ENCODE results near the gene SLC35A1.

Gene SLC35A1

GRCh38 chr6:87551799-87552198 is 79.0 kb downstream of the SLC35A1 start:
- H3K36me3 ChIP-seq (ENCODE audit: control insufficient read depth in 2 of 2, insufficient read depth in 1 of 2, low read length in 2 of 2) = peaks cover 43 to 51% of the 10 kb centered on the region in 2 experiments
- no peak overlapping the region for H3K27ac ChIP-seq (ENCODE audit: extremely low read depth, low read depth, low read length)
- CTCF ChIA-PET = interaction anchor here (1.4 kb wide), 1 partner anchor 10 kb away, joined by 4 read pairs; no protein-coding TSS in a partner anchor
- no peaks in the 10 kb centered on the region for H3K9me3 ChIP-seq (ENCODE audit: control insufficient read depth, insufficient read depth, low read depth, low read length)
- TF ChIP-seq KLF8 (tag by site-specific recombination; IDR thresholded peaks at IDR 0.05) (no peak), ZNF785 (tag by site-specific recombination; IDR thresholded peaks at IDR 0.05) (no peak), ZNF423 (tag by site-specific recombination; IDR thresholded peaks at IDR 0.05) (no peak), ZNF248 (tag by site-specific recombination; IDR thresholded peaks at IDR 0.05) (no peak), ZSCAN30 (tag by site-specific recombination; IDR thresholded peaks at IDR 0.05) (no peak), ZNF768 (tag by site-specific recombination; IDR thresholded peaks at IDR 0.05) (no peak), ZNF596 (tag by site-specific recombination; IDR thresholded peaks at IDR 0.05) (no peak), GLI4 (tag by site-specific recombination; IDR thresholded peaks at IDR 0.05) (no peak), ZNF677 (tag by site-specific recombination; IDR thresholded peaks at IDR 0.05) (no peak), ZNF146 (tag by site-specific recombination; IDR thresholded peaks at IDR 0.05) (no peak)
- POLR2A ChIA-PET = no interaction called here
- no peak overlapping the region for H3K4me3 ChIP-seq (ENCODE audit: low read depth, low read length)
- no peaks in the 10 kb centered on the region for H3K4me1 ChIP-seq (ENCODE audit: control insufficient read depth, insufficient read depth, low read length)

GRCh38 chr6:87553159-87553765 is 80.5 kb downstream of the SLC35A1 start:
- H3K27ac ChIP-seq (ENCODE audit: extremely low read depth, low read depth, low read length) = no peak overlapping the region
- no peaks in the 10 kb centered on the region for H3K4me1 ChIP-seq (ENCODE audit: control insufficient read depth, insufficient read depth, low read length)
- H3K9me3 ChIP-seq (ENCODE audit: control insufficient read depth, insufficient read depth, low read depth, low read length) = no peaks in the 10 kb centered on the region
- no peak overlapping the region for H3K4me3 ChIP-seq (ENCODE audit: low read depth, low read length)
- ChIA-PET POLR2A (no interaction called here), CTCF (interaction anchor here (0.6 kb wide), 1 partner anchor 10 kb away, joined by 3 read pairs; no protein-coding TSS in a partner anchor)
- no peak for TF ChIP-seq ZNF521 (tag by site-specific recombination; IDR thresholded peaks at IDR 0.05)
- no peak for TF ChIP-seq PRDM4 (tag by site-specific recombination; IDR thresholded peaks at IDR 0.05)
- TF ChIP-seq YY2 (tag by site-specific recombination; IDR thresholded peaks at IDR 0.05) = 0 out of 2 replicates have a peak, but pooled peaks have one; percentile 20
- TF ChIP-seq ZBTB48 (tag by site-specific recombination; IDR thresholded peaks at IDR 0.05) = no peak
- TF ChIP-seq ZSCAN18 (tag by site-specific recombination; IDR thresholded peaks at IDR 0.05) = no peak
- TF ChIP-seq ZNF292 (tag by site-specific recombination; IDR thresholded peaks at IDR 0.05; ENCODE audit: borderline replicate concordance, low read depth) = no peak
- TF ChIP-seq TRIM28 (IDR thresholded peaks at IDR 0.05; ENCODE audit: borderline replicate concordance, low read length) = no peak
- no peak for TF ChIP-seq ZNF580 (tag by site-specific recombination; IDR thresholded peaks at IDR 0.05)
- TF ChIP-seq ZNF645 (tag by site-specific recombination; IDR thresholded peaks at IDR 0.05) = no peak
- peak; percentile 42; the same call in 1 of the 2 replicates for TF ChIP-seq ZNF10 (tag by site-specific recombination; IDR thresholded peaks at IDR 0.05)
- no peak for TF ChIP-seq FEZF1 (tag by site-specific recombination; IDR thresholded peaks at IDR 0.05)
- TF ChIP-seq GLIS1 (tag by site-specific recombination; IDR thresholded peaks at IDR 0.05) = no peak
- TF ChIP-seq ZNF654 (tag by site-specific recombination; IDR thresholded peaks at IDR 0.05; ENCODE audit: low read depth) = no peak
- no peak for TF ChIP-seq ZNF585B (tag by site-specific recombination; IDR thresholded peaks at IDR 0.05)
- no peak for TF ChIP-seq ZNF394 (tag by site-specific recombination; IDR thresholded peaks at IDR 0.05; ENCODE audit: borderline replicate concordance)
- TF ChIP-seq ZBTB26 (tag by site-specific recombination; optimal IDR thresholded peaks at IDR 0.05) = no peak
- no peak for TF ChIP-seq ZNF677 (tag by site-specific recombination; IDR thresholded peaks at IDR 0.05)
- no peak for TF ChIP-seq ZNF664 (tag by site-specific recombination; IDR thresholded peaks at IDR 0.05)
- peak; percentile 52; the same call in 1 of the 2 replicates for TF ChIP-seq ZBTB44 (tag by site-specific recombination; IDR thresholded peaks at IDR 0.05)
- H3K36me3 ChIP-seq (ENCODE audit: control insufficient read depth in 2 of 2, insufficient read depth in 1 of 2, low read length in 2 of 2) = peaks cover 36 to 61% of the 10 kb centered on the region in 2 experiments
